ENCODE results near the gene MX1. TPM values are rescaled to one million over a fixed set of nuclear protein-coding genes. Genes with fewer than 3 reads are reported as not detected.

The MX1 gene
- total RNA-seq, 2 experiments from 2014 or later = 23.9 to 24.7 TPM

- Histone ChIP-seq H3K27ac (ENCODE audit: low read depth, low read length, poor library complexity, severe bottlenecking) (no peak overlapping the region), H3K36me3 (ENCODE audit: insufficient read depth, low read length) (no peaks in the 10 kb centered on the region), H3K4me3 (ENCODE audit: low read depth, low read length, poor library complexity, severe bottlenecking) (no peak overlapping the region), H4K20me1 (ENCODE audit: insufficient read depth, low read length) (no peaks in the 10 kb centered on the region), H3K4me1 (ENCODE audit: insufficient read depth, low read length, poor library complexity, severe bottlenecking) (no peaks in the 10 kb centered on the region), H3K9me2 (ENCODE audit: insufficient read depth, low read length) (no peaks in the 10 kb centered on the region), H3K79me2 (ENCODE audit: insufficient read depth, low read depth, low read length) (no peaks in the 10 kb centered on the region), H2AFZ (ENCODE audit: low read length) (no peak overlapping the region), H3K9me3 (ENCODE audit: low read length) (no peaks in the 10 kb centered on the region), H3K4me2 (ENCODE audit: low read length) (no peak overlapping the region)
- no TSS peak for BruUV-seq (replicated peaks)
- CTCF ChIA-PET (ENCODE audit: unreplicated experiment) = no interaction called here
- TF ChIP-seq, protein P1, sequence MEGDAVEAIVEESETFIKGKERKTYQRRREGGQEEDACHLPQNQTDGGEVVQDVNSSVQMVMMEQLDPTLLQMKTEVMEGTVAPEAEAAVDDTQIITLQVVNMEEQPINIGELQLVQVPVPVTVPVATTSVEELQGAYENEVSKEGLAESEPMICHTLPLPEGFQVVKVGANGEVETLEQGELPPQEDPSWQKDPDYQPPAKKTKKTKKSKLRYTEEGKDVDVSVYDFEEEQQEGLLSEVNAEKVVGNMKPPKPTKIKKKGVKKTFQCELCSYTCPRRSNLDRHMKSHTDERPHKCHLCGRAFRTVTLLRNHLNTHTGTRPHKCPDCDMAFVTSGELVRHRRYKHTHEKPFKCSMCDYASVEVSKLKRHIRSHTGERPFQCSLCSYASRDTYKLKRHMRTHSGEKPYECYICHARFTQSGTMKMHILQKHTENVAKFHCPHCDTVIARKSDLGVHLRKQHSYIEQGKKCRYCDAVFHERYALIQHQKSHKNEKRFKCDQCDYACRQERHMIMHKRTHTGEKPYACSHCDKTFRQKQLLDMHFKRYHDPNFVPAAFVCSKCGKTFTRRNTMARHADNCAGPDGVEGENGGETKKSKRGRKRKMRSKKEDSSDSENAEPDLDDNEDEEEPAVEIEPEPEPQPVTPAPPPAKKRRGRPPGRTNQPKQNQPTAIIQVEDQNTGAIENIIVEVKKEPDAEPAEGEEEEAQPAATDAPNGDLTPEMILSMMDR (conservative IDR thresholded peaks at IDR 0.05; ENCODE audit: low read length) = no peak
- no peak for TF ChIP-seq EZH2phosphoT487 (IDR thresholded peaks at IDR 0.05; ENCODE audit: borderline replicate concordance, low read depth, low read length)
- POLR2A ChIA-PET = no interaction called here
- intact Hi-C loops (cut with micrococcal nuclease; ENCODE audit: unreplicated experiment) = no loop called here
- DNase-seq (ENCODE audit: low spot score) = no peak
Observed at GRCh38 chr21:41399246-41399800, 26.7 kb upstream of the MX1 start.

DNA sequence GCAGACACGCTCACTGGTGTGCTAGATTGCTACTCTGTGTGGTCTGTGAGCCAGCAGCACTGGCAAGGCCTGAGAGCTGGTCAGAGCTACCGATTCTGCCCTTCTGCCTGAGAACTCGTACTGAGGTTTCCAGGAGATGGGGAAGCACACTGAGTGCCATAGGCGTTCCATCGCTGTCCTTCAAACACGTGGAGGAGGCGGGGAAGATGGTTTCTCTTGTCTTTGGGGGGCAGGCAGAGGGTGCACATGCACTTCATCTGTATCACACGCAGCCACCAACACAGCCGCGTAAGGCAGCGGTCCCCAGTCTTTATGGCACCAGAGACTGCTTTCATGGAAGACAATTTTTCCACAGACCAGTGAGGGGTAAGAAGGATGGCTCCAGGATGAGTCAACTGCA is 23.8 kb upstream of the MX1 start:
- no peak overlapping the region for H3K4me2 ChIP-seq (ENCODE audit: low read length)
- H3K79me2 ChIP-seq (ENCODE audit: insufficient read depth, low read depth, low read length) = no peaks in the 10 kb centered on the region
- H3K9me2 ChIP-seq (ENCODE audit: insufficient read depth, low read length) = no peaks in the 10 kb centered on the region
- H3K9me3 ChIP-seq (ENCODE audit: low read length) = no peaks in the 10 kb centered on the region
- BruUV-seq (replicated peaks) = no TSS peak
- no peaks in the 10 kb centered on the region for H3K4me1 ChIP-seq (ENCODE audit: insufficient read depth, low read length, poor library complexity, severe bottlenecking)
- no peaks in the 10 kb centered on the region for H4K20me1 ChIP-seq (ENCODE audit: insufficient read depth, low read length)
- no peak for DNase-seq (ENCODE audit: low spot score)
- H3K4me3 ChIP-seq (ENCODE audit: low read depth, low read length, poor library complexity, severe bottlenecking) = no peak overlapping the region
- intact Hi-C loops (cut with micrococcal nuclease; ENCODE audit: unreplicated experiment) = no loop called here
- ChIA-PET CTCF (ENCODE audit: unreplicated experiment) (interaction anchor here (0.6 kb wide), 1 partner anchor 8 kb away, joined by 4 read pairs; no protein-coding TSS in a partner anchor), POLR2A (interaction anchor here (1.4 kb wide), 1 partner anchor 9 kb away, joined by 4 read pairs; no protein-coding TSS in a partner anchor)
- TF ChIP-seq, protein P1 (conservative IDR thresholded peaks at IDR 0.05; ENCODE audit: low read length) = no peak
- no peak for TF ChIP-seq EZH2phosphoT487 (IDR thresholded peaks at IDR 0.05; ENCODE audit: borderline replicate concordance, low read depth, low read length)
- no peak overlapping the region for H2AFZ ChIP-seq (ENCODE audit: low read length)
- no peak overlapping the region for H3K27ac ChIP-seq (ENCODE audit: low read depth, low read length, poor library complexity, severe bottlenecking)
- H3K36me3 ChIP-seq (ENCODE audit: insufficient read depth, low read length) = no peaks in the 10 kb centered on the region

GRCh38 chr21:41402796-41403195 is 23.2 kb upstream of the MX1 start:
- H3K9me2 ChIP-seq (ENCODE audit: insufficient read depth, low read length) = no peaks in the 10 kb centered on the region
- DNase-seq (ENCODE audit: low spot score) = no peak
- no peaks in the 10 kb centered on the region for H3K9me3 ChIP-seq (ENCODE audit: low read length)
- POLR2A ChIA-PET = interaction anchor here (1.4 kb wide), 1 partner anchor 8 kb away, joined by 4 read pairs; no protein-coding TSS in a partner anchor
- CTCF ChIA-PET (ENCODE audit: unreplicated experiment) = interaction anchor here (0.6 kb wide), 1 partner anchor 8 kb away, joined by 4 read pairs; no protein-coding TSS in a partner anchor
- H3K4me2 ChIP-seq (ENCODE audit: low read length) = no peak overlapping the region
- intact Hi-C loops (cut with micrococcal nuclease; ENCODE audit: unreplicated experiment) = no loop called here
- no peaks in the 10 kb centered on the region for H3K36me3 ChIP-seq (ENCODE audit: insufficient read depth, low read length)
- no TSS peak for BruUV-seq (replicated peaks)
- no peak for TF ChIP-seq EZH2phosphoT487 (IDR thresholded peaks at IDR 0.05; ENCODE audit: borderline replicate concordance, low read depth, low read length)
- TF ChIP-seq, protein P1 (conservative IDR thresholded peaks at IDR 0.05; ENCODE audit: low read length) = no peak
- no peaks in the 10 kb centered on the region for H3K79me2 ChIP-seq (ENCODE audit: insufficient read depth, low read depth, low read length)
- H3K4me1 ChIP-seq (ENCODE audit: insufficient read depth, low read length, poor library complexity, severe bottlenecking) = no peaks in the 10 kb centered on the region
- H3K27ac ChIP-seq (ENCODE audit: low read depth, low read length, poor library complexity, severe bottlenecking) = no peak overlapping the region
- no peak overlapping the region for H2AFZ ChIP-seq (ENCODE audit: low read length)
- no peak overlapping the region for H3K4me3 ChIP-seq (ENCODE audit: low read depth, low read length, poor library complexity, severe bottlenecking)
- H4K20me1 ChIP-seq (ENCODE audit: insufficient read depth, low read length) = no peaks in the 10 kb centered on the region

All from OCI-LY7 (cell line).